ENCODE measurements around the gene HTRA3.

Gene HTRA3

DNA sequence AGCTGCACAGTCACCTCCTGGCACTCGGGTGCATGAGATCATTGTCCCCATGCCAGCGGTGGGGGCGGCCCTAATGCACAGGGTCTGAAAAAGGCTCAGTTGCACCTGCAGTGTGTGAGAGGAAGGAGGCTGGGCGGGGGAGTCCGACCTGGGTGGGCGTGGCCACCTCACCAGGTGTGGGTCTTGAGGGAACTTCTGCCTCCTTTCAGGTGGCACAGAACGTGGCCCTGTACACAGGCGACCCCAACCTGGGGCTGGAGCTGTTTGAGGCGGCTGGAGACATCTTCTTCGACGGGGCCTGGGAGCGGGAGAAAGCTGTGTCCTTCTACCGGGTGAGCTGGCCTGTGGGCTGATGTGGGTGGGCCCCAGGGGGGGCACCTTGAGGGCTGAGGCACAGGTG is 34.3 kb upstream of the HTRA3 start:
- no peak for DNase-seq

GRCh38 chr4:8235686-8236085 is 33.9 kb upstream of the HTRA3 start:
- DNase-seq, result no peak

DNA sequence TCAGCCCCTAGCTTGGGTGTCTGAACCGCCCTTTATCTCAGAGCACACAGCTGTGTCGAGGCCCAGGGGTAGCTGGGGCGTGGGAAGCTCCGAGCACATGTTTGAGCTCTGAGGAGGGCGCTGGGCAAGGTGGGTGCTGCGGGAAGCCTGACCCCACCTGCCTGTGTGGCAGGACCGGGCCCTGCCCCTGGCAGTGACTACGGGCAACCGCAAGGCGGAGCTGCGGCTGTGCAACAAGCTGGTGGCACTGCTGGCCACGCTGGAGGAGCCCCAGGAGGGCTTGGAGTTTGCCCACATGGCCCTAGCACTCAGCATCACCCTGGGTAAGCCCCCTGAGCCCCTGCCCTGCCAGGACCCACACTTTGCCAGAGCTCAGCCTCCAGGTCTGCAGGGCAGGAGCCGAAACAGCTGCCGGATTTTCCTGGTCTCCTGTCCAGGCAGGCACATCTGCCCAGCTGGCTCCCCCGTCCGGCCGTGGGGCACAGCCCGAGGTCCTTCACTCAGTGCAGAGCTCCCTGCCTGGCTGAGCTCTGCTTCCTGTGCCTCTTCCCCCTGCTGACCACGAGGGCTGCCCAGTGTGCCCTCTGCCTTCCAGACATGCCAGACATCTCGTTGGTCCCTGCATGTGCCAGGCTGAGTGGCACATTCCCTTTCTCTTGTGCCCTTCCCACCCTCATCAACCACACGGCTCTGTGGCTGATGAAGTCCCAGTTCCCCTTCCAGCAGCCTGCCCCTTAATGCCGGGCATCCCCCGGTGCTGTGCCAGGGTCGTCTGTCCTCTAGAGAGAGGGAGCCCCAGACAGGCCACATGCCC is 33.2 kb upstream of the HTRA3 start:
- no peak for DNase-seq

GRCh38 chr4:8236920-8237195 is 32.7 kb upstream of the HTRA3 start:
- DNase-seq, result no peak

- DNase-seq, result no peak
Measured at GRCh38 chr4:8237256-8237989, 32.1 kb upstream of the HTRA3 start.

DNA sequence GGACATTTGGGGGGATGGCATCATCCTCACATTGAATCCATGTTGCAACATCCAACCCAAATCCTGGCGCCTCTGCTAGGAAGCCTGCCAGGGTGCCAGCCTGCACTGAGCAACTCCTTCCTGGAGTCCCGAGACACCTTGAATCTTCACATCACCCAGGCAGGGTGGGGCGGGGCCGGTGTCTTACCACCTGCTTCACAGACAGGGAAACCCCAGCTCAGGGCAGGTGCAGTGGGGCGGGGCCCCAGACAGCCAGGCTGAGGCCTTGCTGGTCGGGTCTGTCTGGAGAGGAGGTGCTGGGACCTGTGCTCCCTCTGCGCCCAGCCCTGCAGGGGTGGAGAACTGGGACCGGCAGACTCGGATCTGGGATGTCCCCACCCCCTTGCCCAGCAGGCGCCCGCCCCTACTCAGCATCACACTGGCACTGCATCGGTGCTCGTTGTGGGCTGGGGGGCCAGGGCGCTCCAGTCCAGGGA is 31.5 kb upstream of the HTRA3 start:
- DNase-seq, result no peak

GRCh38 chr4:8238515-8239053 is 31.0 kb upstream of the HTRA3 start:
- DNase-seq, result no peak

DNA sequence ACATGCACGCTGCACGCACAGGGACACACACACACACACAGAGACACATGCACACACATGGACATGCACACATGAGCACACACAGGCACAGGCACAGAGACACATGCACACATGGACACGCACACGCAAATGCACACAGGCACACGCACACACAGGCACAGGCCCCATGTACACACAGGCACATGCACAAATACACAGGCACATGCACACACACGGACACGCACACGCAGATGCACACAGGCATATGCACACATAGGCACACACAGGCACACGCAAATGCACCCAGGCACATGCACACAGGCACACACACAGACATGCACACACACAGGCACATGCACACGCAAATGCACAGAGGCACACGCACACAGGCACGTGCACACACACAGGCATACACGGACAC is 30.3 kb upstream of the HTRA3 start:
- DNase-seq, result no peak

DNA sequence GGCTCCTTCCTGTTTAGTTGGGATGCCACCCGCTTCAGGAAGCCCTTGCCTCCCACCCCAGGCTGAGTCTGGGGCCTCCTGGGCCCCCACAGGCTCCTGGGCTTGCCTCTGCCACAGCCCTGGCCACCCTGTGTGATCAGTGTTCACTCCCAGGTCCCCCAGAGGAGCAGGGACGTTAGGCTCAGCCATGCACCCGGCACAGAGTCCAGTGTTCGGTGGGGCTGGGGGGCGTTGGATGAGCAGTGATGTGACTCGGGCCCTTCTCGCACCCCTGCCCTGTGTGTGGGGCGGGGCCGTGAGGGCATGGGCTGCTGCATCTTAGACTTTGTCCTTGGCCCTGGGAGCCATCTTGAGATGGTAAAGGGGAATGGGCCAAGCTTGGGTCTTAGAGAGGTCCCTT is 29.9 kb upstream of the HTRA3 start:
- no peak for DNase-seq

GRCh38 chr4:8240211-8241041 is 29.1 kb upstream of the HTRA3 start:
- DNase-seq, result no peak

GRCh38 chr4:8241211-8241779 is 28.3 kb upstream of the HTRA3 start:
- no peak for DNase-seq

- peak; percentile 90 for DNase-seq
Measured at GRCh38 chr4:8241895-8242696, 27.5 kb upstream of the HTRA3 start.

- DNase-seq, result no peak
Measured at GRCh38 chr4:8242782-8243560, 26.6 kb upstream of the HTRA3 start.

- no peak for DNase-seq
Measured at GRCh38 chr4:8244001-8244757, 25.4 kb upstream of the HTRA3 start.

DNA sequence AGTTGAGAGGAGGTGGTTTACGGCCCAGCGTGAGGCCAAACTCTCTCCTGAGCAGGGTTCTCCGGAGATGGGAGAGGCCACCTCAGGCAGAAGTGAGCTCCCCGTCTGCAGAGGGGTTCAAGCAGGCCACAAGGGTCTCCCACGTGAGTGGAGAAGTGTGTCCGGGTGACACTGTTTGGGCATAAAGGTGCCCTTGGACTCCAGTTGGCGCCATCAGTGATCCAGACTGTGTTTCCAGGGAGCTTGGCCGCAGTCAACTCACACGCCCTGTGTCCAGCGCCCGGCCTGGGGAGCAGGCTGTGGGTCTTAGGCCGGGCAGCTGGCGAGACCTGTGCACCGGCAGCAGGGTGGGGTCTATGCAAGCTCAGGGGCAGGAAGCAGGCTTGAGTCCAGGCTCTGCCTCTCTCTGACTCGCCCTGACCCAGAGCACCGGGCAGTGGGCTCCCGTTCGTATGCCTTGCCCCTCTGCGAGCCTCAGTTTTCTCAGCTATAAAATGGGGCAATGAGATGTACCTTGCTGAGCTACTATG is 24.6 kb upstream of the HTRA3 start:
- no peak for DNase-seq

DNA sequence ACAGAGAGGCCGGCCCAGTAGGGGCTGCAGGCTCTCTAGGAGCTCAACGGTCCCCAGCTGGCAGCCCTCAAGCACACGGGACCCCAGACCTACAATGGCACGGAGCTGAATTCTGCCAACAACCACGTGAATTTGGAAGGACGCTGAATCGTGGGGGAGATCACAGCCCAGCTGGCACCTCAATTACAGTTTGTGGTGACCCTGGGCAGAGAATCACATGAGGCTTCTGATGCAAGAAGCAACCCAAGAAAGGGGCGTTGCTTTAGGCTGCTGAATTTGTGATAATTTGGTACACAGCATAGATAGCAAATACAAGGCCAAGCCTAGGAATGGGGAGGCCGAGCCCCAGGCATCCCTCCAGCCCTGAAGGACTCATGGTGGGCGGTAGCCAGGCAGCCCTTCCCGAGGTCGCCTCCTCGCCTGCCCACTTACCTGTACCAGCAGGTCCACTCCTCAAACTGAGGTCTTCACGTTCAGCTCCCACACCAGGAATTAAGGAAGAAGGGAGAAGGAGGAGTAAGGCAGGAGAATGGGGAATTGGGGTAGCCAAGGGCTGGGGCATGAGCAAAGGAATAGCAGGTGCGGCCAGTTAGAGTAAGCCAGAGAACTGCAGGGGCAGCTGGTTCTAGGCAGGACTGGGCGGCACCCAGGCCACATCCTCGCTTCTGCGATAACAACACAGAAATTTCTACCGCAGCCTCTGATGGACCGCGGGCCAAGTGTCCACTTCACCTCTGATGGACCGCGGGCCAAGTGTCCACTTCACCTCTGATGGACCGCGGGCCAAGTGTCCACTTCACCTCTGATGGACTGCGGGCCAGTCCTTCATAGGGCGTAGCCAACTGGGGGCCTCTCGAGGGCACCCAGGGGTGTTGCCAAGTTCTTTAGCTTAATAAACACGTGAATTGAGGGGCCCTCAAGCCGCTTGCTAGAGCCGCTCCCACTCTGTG is 23.4 kb upstream of the HTRA3 start:
- no peak for DNase-seq

GRCh38 chr4:8247047-8247930 is 22.3 kb upstream of the HTRA3 start:
- DNase-seq, result no peak

- DNase-seq, result no peak
Measured at GRCh38 chr4:8248091-8248490, 21.5 kb upstream of the HTRA3 start.
